H9 (cell line): Measurements from ENCODE around the gene DNASE1L1. TPM values are rescaled to one million over a fixed set of nuclear protein-coding genes. Genes with fewer than 3 reads are reported as not detected.

ENCODE experiments used
- DNase-seq: peaks from one replicate; pipeline ENCODE4 v3.0.0-alpha.2; 2017
- H2AFZ ChIP-seq: one replicate; pipeline ENCODE4 v1.6.1; 2013; ENCODE audit warnings: mild to moderate bottlenecking, low read length, control low read depth, moderate library complexity
- H2AK5ac ChIP-seq: 2 replicates; pipeline ENCODE4 v1.6.1; 2013; ENCODE audit warnings: low read length, control low read depth, mixed read lengths; ENCODE audit not compliant: insufficient read length
- H2BK120ac ChIP-seq: one replicate; pipeline ENCODE4 v1.6.1; 2013; ENCODE audit warnings: low read depth, mild to moderate bottlenecking, low read length, control low read depth, inconsistent platforms; ENCODE audit not compliant: poor library complexity, severe bottlenecking
- H2BK12ac ChIP-seq: 2 replicates; pipeline ENCODE4 v1.6.1; 2013; ENCODE audit warnings: low read length, control low read depth, mixed read lengths, low read depth; ENCODE audit not compliant: insufficient read length
- H2BK15ac ChIP-seq: 2 replicates; pipeline ENCODE4 v1.6.1; 2013; ENCODE audit warnings: low read depth, low read length, control low read depth
- H2BK20ac ChIP-seq: one replicate; pipeline ENCODE4 v1.6.1; 2013; ENCODE audit warnings: low read depth, mild to moderate bottlenecking, low read length, control low read depth, inconsistent platforms; ENCODE audit not compliant: poor library complexity, severe bottlenecking
- H2BK5ac ChIP-seq: 2 replicates; pipeline ENCODE4 v1.6.1; 2013; ENCODE audit warnings: low read length, control low read depth, mixed read lengths; ENCODE audit not compliant: insufficient read length
- H3K14ac ChIP-seq: 2 replicates; pipeline ENCODE4 v1.6.1; 2013; ENCODE audit warnings: low read length, control low read depth; ENCODE audit not compliant: insufficient read depth
- H3K18ac ChIP-seq: 2 replicates; pipeline ENCODE4 v1.6.1; 2013; ENCODE audit warnings: low read depth, mild to moderate bottlenecking, mixed read lengths, low read length, control low read depth; ENCODE audit not compliant: insufficient read length
- H3K23ac ChIP-seq: 2 replicates; pipeline ENCODE4 v1.6.1; 2013; ENCODE audit warnings: low read length, control low read depth, mixed read lengths, low read depth; ENCODE audit not compliant: insufficient read length
- H3K23me2 ChIP-seq: 2 replicates; pipeline ENCODE4 v1.6.1; 2013; ENCODE audit warnings: low read depth, mild to moderate bottlenecking, mixed read lengths, low read length, control low read depth; ENCODE audit not compliant: insufficient read length, poor library complexity, severe bottlenecking
- H3K27ac ChIP-seq: 2 replicates; pipeline ENCODE4 v1.5.1; 2013; ENCODE audit warnings: low read length, control low read depth, mixed read lengths, low read depth; ENCODE audit not compliant: insufficient read length
- H3K27me3 ChIP-seq: 2 replicates; pipeline ENCODE4 v1.6.1; 2013; ENCODE audit warnings: low read length, control low read depth, inconsistent platforms; ENCODE audit not compliant: insufficient read depth
- H3K4ac ChIP-seq: 2 replicates; pipeline ENCODE4 v1.6.1; 2013; ENCODE audit warnings: low read depth, mild to moderate bottlenecking, control low read depth, inconsistent platforms, low read length, moderate library complexity
- H3K4me1 ChIP-seq: 2 replicates; pipeline ENCODE4 v1.6.1; 2013; ENCODE audit warnings: low read length, control low read depth, inconsistent platforms; ENCODE audit not compliant: insufficient read depth
- H3K4me2 ChIP-seq: 2 replicates; pipeline ENCODE4 v1.6.1; 2013; ENCODE audit warnings: low read length, control low read depth, mixed read lengths; ENCODE audit not compliant: insufficient read length, insufficient read depth
- H3K56ac ChIP-seq: 2 replicates; pipeline ENCODE4 v1.6.1; 2013; ENCODE audit warnings: low read depth, mild to moderate bottlenecking, mixed read lengths, low read length, control low read depth; ENCODE audit not compliant: insufficient read length
- H3K79me1 ChIP-seq: 2 replicates; pipeline ENCODE4 v1.6.1; 2013; ENCODE audit warnings: low read depth, mild to moderate bottlenecking, moderate library complexity, low read length, control low read depth, inconsistent platforms; ENCODE audit not compliant: insufficient read depth, poor library complexity, severe bottlenecking
- H3K79me2 ChIP-seq: 2 replicates; pipeline ENCODE4 v1.6.1; 2013; ENCODE audit warnings: low read length, control low read depth, inconsistent platforms; ENCODE audit not compliant: insufficient read depth
- H3K9ac ChIP-seq: 2 replicates; pipeline ENCODE4 v1.6.1; 2013; ENCODE audit warnings: low read length, control low read depth, mixed read lengths; ENCODE audit not compliant: insufficient read length; ENCODE audit errors: extremely low read depth
- H3K9me3 ChIP-seq: one replicate; pipeline ENCODE4 v1.6.1; 2013; ENCODE audit warnings: low read depth, low read length, inconsistent platforms; ENCODE audit not compliant: control insufficient read depth
- H3T11ph ChIP-seq: one replicate; pipeline ENCODE4 v1.6.1; 2013; ENCODE audit warnings: mild to moderate bottlenecking, low read length, control low read depth, inconsistent platforms
- H4K20me1 ChIP-seq: one replicate; pipeline ENCODE4 v1.6.1; 2013; ENCODE audit not compliant: control insufficient read depth, insufficient read length, insufficient read depth
- H4K5ac ChIP-seq: 2 replicates; pipeline ENCODE4 v1.6.1; 2013; ENCODE audit warnings: low read depth, mild to moderate bottlenecking, mixed read lengths, low read length, control low read depth; ENCODE audit not compliant: insufficient read length
- H4K8ac ChIP-seq: replicated peaks from 2 replicates; pipeline ENCODE4 v1.6.1; 2013; ENCODE audit warnings: low read length, control low read depth, mixed read lengths, low read depth; ENCODE audit not compliant: insufficient read length
- H4K91ac ChIP-seq: 2 replicates; pipeline ENCODE4 v1.6.1; 2013; ENCODE audit warnings: low read depth, mild to moderate bottlenecking, moderate library complexity, mixed read lengths, low read length, control low read depth; ENCODE audit not compliant: insufficient read length
- H3K27ac Mint-ChIP-seq, 3 experiments: 2 replicates in 2 of 3; 3 replicates in 1 of 3; pipeline ENCODE4 v1.8.0; 2020 to 2021; ENCODE audit warnings: mixed read lengths in 3 of 3, mild to moderate bottlenecking in 1 of 3, moderate library complexity in 1 of 3
- H3K27me3 Mint-ChIP-seq: 2 replicates; pipeline ENCODE4 v1.8.0; 2021; ENCODE audit warnings: low read depth, mild to moderate bottlenecking, moderate library complexity, mixed read lengths
- H3K36me3 Mint-ChIP-seq, 3 experiments: 2 replicates in 2 of 3; 3 replicates in 1 of 3; pipeline ENCODE4 v1.8.0; 2020 to 2021; ENCODE audit warnings: low read depth in 3 of 3, mixed read lengths in 3 of 3; ENCODE audit not compliant: insufficient read depth in 1 of 3
- H3K4me1 Mint-ChIP-seq, 2 experiments: 2 replicates each; pipeline ENCODE4 v1.8.0; 2020; ENCODE audit warnings: mixed read lengths in 2 of 2
- H3K4me3 Mint-ChIP-seq, 2 experiments: 2 replicates in 1 of 2; 3 replicates in 1 of 2; pipeline ENCODE4 v1.8.0; 2020 to 2021; ENCODE audit warnings: mild to moderate bottlenecking in 2 of 2, mixed read lengths in 2 of 2, moderate library complexity in 1 of 2
- H3K9me3 Mint-ChIP-seq, 2 experiments: 2 replicates in 1 of 2; 3 replicates in 1 of 2; pipeline ENCODE4 v1.8.0; 2020; ENCODE audit warnings: mild to moderate bottlenecking in 2 of 2, mixed read lengths in 2 of 2, moderate library complexity in 1 of 2
- WGBS: extraction: QIAGEN DNeasy Blood & Tissue Kit; methylation state at CpG from one replicate; pipeline ENCODE4 v1.1.7; 2013; ENCODE audit warnings: missing lambda C conversion rate, low lambda C conversion rate, mixed read lengths; ENCODE audit not compliant: insufficient read length; ENCODE audit errors: extremely low coverage; 5-methylcytosine and 5-hydroxymethylcytosine counted together
- total RNA-seq: library from RNA; stranded (reverse); gene quantifications from 2 replicates; pipeline ENCODE4 v1.2.1, GENCODE V29; 2021
- TF ChIP-seq, protein P1 (sequence below): fragments of 200-600 bp; sonication (generic); conservative IDR thresholded peaks from 3 replicates; pipeline ENCODE4 v1.8.0; 2021; ENCODE audit warnings: antibody characterized with exemption, mild to moderate bottlenecking

The DNASE1L1 gene
- total RNA-seq, 1 experiment from 2014 or later = 14.5 TPM

GRCh38 chrX:154354516-154354915 is 54.5 kb downstream of the DNASE1L1 start:
- no peak overlapping the region for H3K9ac ChIP-seq

More at GRCh38 chrX:154354516-154354915, 54.5 kb downstream of the DNASE1L1 start:
- Histone ChIP-seq H3K9me3 (peaks cover 29% of the 10 kb centered on the region), H2AFZ (no peak overlapping the region), H4K5ac (no peak overlapping the region), H3K4me2 (no peak overlapping the region), H3K56ac (no peak overlapping the region), H3K79me1 (no peaks in the 10 kb centered on the region), H4K20me1 (peaks cover 3% of the 10 kb centered on the region), H3K79me2 (no peaks in the 10 kb centered on the region), H2BK12ac (no peak overlapping the region), H2BK20ac (no peak overlapping the region), H2BK120ac (no peak overlapping the region), H3K23ac (no peak overlapping the region), H4K8ac (no peak overlapping the region), H3K27ac (no peak overlapping the region), H3K4ac (no peak overlapping the region), H2BK15ac (no peak overlapping the region), H3K18ac (no peak overlapping the region), H3K23me2 (no peaks in the 10 kb centered on the region), H3T11ph (no peak overlapping the region), H2AK5ac (no peak overlapping the region), H3K14ac (no peak overlapping the region), H4K91ac (no peak overlapping the region), H2BK5ac (no peak overlapping the region), H3K4me1 (no peaks in the 10 kb centered on the region), H3K27me3 (no peaks in the 10 kb centered on the region)
- Mint-ChIP-seq H3K27me3 (peaks cover 2% of the 10 kb centered on the region), H3K9me3 (peaks cover 51 to 56% of the 10 kb centered on the region in 2 experiments), H3K4me3 (no peak overlapping the region), H3K36me3 (peaks cover 40 to 83% (median 75%) of the 10 kb centered on the region in 3 experiments), H3K4me1 (no peaks in the 10 kb centered on the region), H3K27ac (no peak overlapping the region)
- WGBS = no CpG with 5 or more reads among the region's 13 CpGs
- DNase-seq = no peak
- TF ChIP-seq, protein P1, sequence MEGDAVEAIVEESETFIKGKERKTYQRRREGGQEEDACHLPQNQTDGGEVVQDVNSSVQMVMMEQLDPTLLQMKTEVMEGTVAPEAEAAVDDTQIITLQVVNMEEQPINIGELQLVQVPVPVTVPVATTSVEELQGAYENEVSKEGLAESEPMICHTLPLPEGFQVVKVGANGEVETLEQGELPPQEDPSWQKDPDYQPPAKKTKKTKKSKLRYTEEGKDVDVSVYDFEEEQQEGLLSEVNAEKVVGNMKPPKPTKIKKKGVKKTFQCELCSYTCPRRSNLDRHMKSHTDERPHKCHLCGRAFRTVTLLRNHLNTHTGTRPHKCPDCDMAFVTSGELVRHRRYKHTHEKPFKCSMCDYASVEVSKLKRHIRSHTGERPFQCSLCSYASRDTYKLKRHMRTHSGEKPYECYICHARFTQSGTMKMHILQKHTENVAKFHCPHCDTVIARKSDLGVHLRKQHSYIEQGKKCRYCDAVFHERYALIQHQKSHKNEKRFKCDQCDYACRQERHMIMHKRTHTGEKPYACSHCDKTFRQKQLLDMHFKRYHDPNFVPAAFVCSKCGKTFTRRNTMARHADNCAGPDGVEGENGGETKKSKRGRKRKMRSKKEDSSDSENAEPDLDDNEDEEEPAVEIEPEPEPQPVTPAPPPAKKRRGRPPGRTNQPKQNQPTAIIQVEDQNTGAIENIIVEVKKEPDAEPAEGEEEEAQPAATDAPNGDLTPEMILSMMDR = no peak
